ENCODE measurements around the gene DHODH.
"Not testable (repeated sequence)": the region's sequence is repeated elsewhere in the genome, so short reads cannot be mapped to it uniquely, and the experiment has no call there.

Gene DHODH

DNA sequence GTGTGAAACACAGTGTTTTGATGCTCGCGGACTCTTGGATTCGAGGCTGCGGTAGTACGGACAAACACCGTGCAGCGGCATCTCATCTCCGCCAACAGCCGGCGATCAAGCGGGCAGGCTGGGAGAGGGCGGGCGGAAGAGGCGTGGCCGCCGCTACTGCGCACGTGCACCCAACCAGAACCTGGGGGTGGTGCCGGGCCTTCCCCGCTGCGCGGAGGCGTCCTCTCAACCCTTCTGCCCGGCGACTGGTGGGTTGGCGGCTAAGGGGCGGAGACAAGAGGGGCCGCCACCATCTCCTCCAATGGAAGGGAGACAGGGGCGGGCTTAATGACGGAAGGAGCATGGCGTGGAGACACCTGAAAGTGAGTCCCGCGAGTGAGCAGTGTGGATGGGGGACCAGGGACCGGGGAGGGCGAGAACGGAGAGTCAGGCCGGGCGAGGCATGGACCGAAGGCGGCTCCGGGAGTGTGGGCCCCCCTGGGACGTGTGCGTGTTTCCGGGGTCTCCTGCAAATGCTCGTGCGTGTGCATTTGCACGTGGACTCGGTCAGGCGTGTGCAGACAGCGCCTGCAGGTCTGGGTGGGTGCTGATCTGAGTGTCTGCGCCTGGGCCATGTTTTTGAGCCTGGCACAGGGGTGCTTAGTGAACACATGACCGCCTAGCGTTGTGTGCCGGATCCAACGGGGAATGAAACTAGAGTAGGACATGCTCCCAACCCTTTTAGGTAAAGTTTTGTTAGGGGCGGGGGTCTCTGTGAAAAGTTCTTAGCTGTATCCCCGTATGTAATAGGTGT, at the start of gene DHODH:
Gene DHODH (plus strand): TSS at position 321 of the 793 bp plus-strand sequence. CDS start 21 bp downstream, at position 342.
- peak; percentile 97 for DNase-seq

DNA sequence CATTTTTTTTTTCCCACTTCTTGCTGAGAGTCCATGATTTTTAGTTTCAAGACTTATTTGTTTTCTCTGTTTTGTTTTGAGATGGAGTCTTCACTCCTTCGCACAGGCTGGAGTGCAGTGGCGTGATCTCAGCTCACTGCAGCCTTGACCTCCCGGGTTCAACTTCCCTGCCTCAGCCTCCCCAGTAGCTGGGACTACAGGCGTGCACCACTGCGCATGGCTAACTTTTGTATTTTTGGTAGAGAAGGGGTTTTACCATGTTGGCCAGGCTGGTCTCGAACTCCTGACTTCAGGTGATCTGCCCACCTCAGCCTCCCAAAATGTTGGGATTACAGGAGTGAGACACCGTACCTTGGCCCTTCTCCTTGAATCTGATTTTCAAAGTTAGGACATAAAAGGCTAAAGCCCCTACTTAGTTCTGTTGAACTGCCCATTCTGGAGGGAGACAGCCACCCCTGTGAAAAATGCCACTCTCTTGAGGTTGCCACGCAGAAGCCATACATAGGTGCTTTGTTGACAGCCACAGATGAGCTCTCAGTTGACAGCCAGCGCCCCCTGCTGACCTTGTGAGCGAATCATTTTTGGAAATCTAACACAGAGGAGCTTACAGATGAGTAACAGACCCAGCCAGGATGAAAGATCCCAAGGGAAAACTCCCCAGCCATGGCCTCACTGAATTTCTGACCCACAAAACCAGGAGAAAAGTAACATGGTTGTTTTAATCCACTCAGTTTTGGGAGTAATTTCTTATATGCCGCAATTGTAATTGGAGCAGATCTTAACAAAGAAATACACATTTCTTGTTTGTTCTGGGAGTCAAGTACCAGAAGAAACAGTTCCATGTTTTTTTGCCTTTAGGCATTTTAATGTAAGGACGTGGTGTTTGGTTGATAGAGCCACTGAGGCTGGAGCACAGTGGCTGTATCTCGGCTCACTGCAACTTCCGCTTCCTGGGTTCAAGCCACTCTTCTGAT, 47.2 kb upstream of the DHODH start:
- DNase-seq = peak; percentile 52

GRCh38 chr16:71963125-71963875, 45.2 kb upstream of the DHODH start:
- no peak for DNase-seq

DNA sequence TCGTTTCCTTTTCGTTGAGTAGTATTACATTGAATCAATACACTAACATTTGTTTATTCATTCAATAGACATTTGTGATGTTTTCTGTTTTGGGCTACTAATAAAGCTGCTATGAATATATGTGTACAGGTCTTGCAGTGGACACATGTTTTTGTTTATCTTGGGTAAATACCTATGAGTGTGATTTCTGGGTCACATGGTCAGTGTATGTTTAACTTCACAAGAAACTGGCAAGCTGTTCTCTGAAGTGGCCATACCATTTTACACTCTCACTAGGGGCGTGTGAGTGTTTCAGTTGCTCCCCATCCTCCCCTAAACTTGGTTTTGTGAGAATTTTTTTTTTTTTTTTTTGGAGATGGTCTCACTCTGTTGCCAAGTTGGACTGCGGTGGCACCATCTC, 43.3 kb upstream of the DHODH start:
- no peak for DNase-seq

DNA sequence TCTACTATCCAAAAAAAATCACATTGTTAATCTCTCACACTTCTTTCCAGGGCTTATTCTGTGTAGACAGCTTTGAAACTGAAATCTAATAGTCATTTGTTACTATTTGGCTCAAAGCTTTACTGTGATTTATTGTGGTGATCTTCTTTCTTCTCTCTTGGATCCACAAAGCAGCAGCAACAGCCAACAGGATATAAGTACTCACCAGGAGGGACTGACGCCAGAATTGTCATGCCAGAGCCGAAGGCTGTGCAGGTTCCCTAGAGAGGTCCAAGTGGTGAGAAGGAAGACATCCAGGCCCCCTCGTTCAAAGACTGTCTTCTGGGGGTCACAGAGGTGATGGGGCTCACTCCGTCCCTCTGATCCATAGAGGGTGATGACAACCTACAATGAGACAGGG, 41.6 kb upstream of the DHODH start:
- no peak for DNase-seq

DNA sequence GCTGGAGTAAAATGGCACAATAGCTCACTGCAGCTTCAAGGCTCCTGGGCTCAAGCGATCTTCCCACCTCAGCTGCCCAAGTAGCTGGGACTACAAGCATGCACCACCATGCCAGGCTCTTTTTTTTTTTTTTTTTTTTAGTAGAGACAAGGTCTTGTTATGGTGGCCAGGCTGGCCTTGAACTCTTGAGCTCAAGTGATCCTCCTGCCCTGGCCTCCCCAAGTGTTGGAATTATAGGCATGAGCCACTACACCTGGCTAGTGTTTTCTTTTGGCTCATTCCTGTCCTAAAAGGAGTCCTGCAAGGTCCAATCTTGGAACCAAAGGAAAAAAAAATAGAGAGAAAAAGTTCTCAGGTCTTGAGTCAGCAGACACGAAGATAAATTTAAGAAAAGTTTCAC, 39.2 kb upstream of the DHODH start:
- no peak for DNase-seq

GRCh38 chr16:71971571-71971970, 37.0 kb upstream of the DHODH start:
- no peak for DNase-seq

GRCh38 chr16:71972356-71972755, 36.2 kb upstream of the DHODH start:
- no peak for DNase-seq

GRCh38 chr16:71973001-71973400, 35.5 kb upstream of the DHODH start:
- DNase-seq = no peak

- DNase-seq = no peak
Observed at GRCh38 chr16:71974068-71974818, 34.3 kb upstream of the DHODH start.

GRCh38 chr16:71985262-71985974, 23.1 kb upstream of the DHODH start:
- no peak for DNase-seq

DNA sequence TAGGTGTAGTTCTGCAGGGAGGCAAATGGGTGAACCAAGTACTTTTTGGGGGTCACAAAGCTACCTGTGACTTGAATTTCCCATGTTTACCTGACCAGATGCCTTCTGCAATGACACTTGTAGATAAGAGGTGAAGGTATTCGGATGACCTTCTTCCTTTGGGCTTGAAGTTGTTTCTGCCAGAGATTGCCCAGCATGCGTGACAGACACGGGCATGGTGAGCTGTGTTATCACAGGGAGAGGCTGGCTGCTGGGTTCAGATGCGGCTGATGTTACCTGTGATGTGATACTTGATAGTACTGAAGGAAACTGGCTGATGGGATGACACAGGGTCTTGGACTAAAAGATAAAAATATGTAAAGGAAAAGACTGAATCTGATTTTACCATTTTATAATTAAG, 22.4 kb upstream of the DHODH start:
- DNase-seq = no peak

GRCh38 chr16:71995038-71995437, 13.5 kb upstream of the DHODH start:
- DNase-seq = no peak

DNA sequence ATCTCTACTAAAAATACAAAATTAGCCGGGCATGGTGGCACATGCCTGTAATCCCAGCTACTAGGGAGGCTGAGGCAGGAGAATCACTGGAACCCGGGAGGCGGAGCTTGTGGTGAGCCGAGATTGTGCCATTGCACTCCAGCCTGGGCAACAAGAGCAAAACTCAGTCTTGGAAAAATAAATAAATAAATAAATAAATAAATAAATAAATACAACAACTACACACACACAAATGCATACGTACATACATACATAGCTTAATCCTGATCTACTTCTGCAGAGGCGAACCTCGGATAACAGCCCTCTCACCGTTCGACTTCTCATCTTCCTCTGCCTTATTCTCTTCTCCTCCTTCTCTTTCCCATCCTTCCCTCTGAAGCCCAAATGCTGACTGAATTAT, 11.0 kb upstream of the DHODH start:
- not testable (repeated sequence) for DNase-seq

DNA sequence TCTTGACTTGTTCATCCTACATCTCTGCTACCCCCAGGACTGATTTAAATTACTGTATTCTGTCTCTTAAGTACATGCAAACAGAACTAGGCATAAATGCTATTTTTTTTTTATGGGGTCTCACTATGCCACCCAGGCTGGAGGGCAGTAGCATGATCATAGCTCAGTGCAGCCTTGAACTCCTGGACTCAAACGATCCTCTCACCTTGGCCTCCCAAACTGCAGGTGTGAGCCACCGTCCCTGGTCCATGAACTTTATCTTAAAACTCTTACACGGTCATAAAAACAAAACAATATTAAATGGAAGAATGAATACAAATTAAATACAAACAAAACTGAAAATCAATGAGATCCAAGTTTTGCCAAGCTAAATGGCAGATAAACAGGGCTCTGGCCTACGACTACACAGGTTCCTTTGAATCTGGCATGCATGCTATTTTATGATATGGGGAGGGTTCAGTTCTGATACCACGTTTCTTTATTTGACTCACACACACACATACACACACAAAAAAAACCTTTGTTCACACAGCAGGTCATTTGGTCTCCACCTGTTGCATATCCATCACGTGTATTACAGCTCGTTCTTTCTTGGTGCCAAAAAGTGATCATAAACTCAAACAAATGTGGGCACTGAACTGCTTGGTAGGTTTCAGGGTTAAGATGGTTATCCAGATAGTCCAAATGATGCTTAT, 7.2 kb upstream of the DHODH start:
- no peak for DNase-seq

GRCh38 chr16:72002619-72003018, 5.9 kb upstream of the DHODH start:
- DNase-seq = no peak

- not testable (repeated sequence) for DNase-seq
Observed at GRCh38 chr16:72008065-72008423, 500 bp upstream of the DHODH start.

- no peak for DNase-seq
Observed at GRCh38 chr16:72009779-72010178, 1.2 kb downstream of the DHODH start.

DNA sequence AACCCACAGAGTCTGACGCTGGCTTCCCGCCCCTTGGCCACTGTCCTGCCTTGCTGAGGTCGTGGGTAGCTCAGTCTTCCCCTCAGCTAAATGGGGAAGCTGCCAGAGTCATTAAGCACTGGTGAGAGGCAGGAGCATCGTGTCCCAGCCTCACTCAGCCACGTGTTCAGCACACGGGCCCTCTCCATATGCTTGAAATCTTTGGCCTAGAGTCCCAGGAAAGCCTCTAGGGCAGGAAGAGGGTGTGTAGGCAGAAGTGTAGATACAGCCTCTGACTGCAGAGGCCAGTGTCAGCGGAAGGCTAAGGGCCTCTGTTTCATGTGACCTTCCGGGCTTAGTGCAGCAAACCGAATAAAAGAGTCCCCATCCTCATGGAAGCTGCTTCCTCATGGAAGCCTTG, 4.1 kb downstream of the DHODH start:
- no peak for DNase-seq

DNA sequence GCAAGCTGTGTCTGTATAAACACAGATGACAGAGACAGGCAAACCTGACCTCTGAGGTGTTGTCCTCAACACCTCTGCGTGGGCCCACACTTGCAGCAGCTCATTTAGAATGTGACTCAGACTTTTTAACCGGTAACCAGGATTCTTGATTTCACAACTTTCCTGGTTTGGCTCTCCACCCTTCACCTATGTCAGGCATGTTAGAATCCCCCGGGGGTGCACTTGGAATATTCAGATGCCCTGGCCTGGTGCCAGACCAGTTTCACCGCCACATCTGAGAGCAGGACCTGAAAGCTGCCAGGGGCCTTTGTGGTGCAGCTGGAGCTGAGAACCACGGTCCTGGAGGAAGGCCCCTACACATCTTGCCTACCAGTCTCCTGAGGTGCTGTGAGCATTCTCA, 4.8 kb downstream of the DHODH start:
- no peak for DNase-seq

Measured in NCI-H2171 (cell line).